Breast epithelium (tissue), 3 donors: ENCODE data around the gene HFE.
A peak's percentile ranks its signal among the peaks of the same experiment; 100 is the strongest.

ENCODE experiments used
- CTCF ChIP-seq, 3 donors: fragments of 450-650 bp; IDR thresholded peaks; one replicate each; pipeline ENCODE4 v1.5.1; 2016 to 2017; ENCODE audit warnings: antibody characterized with exemption in 3 of 3, mild to moderate bottlenecking in 3 of 3, moderate library complexity in 3 of 3
- POLR2A ChIP-seq: fragments of 450-650 bp; IDR thresholded peaks from one replicate; pipeline ENCODE4 v1.6.1; 2016; ENCODE audit warnings: antibody characterized with exemption, mild to moderate bottlenecking, moderate library complexity

- peak; percentile 58 for TF ChIP-seq POLR2A
- TF ChIP-seq CTCF (IDR thresholded peaks at IDR 0.05), result peak; percentile 23 to 68 (median 49)
These were observed 32.2 kb upstream of the HFE start for GRCh38 chr6:26054781-26055718.
